ENCODE measurements around the gene AFM.

DNA sequence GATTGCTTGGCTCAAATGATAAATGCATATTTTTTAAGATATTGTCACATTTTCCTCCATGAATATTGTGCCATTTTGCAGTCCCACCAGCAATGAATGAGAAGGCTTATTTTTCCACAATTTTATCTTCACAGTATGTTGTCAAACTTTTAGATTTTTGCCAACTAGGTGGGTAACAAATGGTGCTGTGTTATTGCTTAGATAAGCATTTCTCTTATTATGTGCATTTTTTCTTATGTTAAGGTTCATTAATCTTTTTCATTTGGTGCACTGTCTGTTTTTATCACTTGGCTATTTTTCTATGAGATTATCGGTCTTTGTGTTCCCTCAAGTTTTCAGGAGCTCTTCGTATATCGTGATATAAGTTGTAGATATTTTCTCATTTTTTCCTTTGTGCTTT is 13.4 kb upstream of the AFM start:
- TF ChIP-seq, protein P1, sequence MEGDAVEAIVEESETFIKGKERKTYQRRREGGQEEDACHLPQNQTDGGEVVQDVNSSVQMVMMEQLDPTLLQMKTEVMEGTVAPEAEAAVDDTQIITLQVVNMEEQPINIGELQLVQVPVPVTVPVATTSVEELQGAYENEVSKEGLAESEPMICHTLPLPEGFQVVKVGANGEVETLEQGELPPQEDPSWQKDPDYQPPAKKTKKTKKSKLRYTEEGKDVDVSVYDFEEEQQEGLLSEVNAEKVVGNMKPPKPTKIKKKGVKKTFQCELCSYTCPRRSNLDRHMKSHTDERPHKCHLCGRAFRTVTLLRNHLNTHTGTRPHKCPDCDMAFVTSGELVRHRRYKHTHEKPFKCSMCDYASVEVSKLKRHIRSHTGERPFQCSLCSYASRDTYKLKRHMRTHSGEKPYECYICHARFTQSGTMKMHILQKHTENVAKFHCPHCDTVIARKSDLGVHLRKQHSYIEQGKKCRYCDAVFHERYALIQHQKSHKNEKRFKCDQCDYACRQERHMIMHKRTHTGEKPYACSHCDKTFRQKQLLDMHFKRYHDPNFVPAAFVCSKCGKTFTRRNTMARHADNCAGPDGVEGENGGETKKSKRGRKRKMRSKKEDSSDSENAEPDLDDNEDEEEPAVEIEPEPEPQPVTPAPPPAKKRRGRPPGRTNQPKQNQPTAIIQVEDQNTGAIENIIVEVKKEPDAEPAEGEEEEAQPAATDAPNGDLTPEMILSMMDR (IDR thresholded peaks at IDR 0.05) = no peak
- no peak for TF ChIP-seq POLR2A (IDR thresholded peaks at IDR 0.05)
